ENCODE data around the gene MPST.

The MPST gene

DNA sequence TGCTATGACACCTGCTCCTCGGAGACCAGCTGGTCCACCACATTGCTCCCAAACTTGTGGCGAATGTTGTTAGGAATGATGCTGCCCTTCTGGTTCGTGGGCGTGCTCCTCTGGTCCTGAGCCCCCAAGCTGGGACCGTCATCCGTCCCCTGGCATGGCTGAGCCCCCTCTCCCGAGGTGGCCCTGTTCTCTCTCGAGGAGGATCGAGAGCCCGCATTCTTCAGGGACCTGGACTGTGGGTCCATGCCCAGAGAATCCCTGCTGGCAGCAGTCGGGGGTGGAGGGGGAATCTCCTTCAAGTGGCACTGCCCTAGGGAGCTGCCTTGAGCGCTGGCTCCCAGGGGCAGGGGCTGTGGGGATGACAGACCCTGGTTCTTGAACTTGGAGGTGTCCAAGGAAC lies 17.7 kb upstream of the MPST start:
- no peak for DNase-seq

DNA sequence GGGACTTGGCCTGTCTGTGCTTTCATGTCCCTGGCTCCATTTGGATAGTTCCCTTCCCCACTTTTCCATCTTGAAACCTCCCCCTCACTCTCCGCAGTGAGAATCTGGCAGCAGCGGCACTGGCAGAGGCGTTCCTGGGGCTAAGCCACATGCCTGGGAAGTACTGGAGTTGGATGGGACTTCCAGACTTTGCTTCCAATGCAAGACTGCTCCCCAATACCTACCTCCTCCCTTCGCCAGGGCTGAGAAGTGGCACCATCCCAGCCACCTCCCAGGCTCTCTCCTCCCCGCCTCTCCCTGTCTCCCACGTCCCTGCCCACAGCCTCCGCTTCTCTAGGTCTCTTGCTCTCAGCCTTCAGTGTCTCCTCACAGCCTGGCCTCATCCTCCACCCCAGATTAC lies 16.9 kb upstream of the MPST start:
- no peak for DNase-seq

DNA sequence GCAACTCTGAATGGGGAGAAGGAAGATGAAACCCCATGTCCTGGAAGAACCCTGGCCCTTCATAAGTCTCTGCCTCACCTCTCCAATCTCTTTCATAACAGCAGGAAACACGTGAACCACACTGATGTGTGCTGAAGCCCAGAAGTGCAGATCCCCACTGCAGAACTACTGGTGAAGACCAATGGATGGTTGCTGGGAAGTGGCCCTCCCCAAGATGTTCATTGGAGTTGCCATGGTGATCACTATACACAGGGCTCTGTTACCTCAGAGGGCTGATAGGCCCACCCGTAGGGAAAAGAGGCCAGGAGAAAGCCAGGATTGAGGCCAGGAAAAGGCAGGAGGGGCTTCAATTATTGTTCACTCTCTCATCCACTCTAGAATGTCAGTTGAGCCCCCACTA lies 11.9 kb upstream of the MPST start:
- no peak for DNase-seq

DNA sequence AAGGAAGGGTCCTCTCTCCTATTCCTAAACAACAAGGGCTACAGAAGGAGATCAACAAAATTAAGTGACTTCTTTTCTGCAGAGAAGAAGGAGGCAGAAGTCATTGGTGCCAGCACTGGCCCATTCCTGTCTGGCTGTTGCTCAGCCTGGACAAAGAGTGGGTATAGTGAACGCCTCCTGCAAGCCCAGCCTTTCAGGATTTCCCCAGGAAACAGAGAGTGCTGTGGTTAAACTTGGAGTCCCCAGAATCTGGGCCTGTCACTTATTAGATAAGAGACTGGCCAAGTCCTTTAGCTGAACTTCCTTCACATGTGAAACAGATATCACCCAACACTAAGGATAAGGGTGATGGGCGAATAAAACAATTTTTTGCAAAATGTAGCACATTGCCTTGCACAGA lies 11.2 kb upstream of the MPST start:
- DNase-seq = no peak

DNA sequence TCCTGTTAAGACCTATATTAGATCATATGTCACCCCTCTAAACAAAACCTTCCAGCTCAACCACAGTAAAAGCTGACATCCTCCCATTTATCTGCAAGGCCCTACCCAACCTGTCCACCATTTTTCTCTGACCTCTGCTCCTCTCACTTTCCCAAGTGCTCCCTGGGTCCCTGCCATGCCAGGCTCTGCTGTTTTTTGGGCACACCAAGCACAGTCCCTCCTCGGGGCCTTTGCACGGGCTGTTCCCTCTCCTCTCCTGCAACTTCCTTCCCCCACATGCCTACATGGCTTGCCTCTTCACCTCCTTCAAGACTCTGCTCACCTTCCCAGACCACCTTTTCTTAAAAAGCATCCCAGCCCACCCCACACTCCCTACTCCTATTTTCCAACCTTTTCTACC lies 10.1 kb upstream of the MPST start:
- no peak for DNase-seq

DNA sequence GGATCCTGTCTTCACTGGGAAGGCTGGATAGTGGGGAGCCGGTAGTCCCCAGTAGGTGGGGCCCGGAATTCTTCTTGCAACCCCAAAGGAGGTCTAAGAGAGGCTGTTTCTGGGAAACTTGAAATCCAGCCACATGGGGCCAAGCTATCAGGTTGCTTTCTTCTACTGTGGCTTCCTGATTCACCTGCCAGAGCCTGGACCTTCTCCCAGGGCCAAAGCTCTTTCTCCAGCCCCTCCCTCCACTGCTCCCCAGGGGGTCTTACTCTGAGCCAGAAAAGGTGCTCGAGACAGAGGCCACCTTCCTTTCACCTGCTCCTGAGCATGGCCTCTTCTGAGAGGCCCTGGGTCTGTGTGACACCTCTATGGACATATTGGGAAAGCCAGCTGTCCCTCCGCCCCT lies 9.4 kb upstream of the MPST start:
- DNase-seq = no peak

DNA sequence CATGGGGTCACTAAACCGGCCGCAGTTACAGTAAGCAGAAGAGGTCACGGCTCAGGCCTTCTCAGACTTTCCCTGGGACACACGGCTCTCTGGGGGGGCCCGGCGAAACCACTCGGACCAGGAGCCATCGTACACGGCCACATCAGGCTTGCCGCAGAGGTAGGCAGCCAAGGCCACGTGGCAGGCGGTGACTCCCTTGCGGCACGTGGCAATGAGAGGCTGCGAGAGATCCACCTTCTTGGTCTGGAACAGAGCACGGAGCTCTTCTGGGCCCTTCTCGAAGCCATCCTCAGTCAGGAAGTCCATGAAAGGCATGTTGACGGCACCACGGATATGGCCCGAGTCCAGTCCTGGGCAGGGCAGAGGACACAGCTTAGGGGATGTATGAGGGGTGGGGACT lies 8.6 kb upstream of the MPST start:
- no peak for DNase-seq

DNA sequence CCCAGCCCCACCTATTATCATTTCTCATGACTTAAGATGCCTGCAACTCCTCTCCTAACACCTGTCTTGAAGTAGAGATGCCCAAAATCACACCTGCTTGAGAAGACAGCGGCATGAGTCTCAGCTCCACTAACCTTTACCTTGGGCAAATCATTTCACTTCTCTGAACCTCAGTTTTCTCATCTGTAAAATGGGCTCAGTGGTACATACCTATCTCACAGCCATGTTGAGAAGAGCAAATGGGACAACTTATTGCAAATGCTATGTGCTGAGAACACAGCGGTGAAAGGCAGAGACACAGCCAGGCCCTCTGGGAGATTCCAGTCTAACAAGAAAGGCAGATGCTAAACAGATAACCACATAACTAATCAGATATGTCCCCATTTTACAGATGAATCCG lies 8.1 kb upstream of the MPST start:
- DNase-seq = no peak

DNA sequence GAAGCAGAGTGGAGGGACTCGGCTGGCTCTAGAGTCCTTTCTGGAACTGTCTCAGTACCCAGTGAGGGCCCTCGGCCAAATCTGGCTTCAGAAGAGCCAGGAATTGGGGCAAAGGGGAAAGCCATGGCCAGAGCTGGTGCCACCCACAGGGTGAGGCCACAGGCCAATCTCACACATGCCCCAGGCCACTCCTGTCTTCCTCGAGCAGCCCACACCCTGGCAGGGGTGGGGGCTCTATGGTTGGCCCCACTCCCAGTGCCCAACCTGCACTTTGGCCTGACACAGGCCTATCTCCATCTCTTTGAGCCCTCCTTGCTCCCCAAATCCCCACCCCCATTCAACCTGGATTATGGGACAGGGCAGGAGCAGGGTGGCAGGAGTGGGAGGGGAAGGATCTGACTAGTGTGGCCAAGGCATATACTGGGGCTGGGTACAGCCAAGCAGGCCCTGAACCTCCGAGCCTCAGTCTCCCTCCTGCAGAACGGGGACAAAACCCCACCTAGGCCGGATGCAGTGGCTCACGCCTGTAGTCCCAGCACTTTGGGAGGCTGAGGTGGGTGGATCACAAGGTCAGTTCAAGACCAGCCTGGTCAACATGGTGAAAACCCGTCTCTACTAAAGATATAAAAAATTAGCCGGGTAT lies 7.2 kb upstream of the MPST start:
- DNase-seq = no peak

DNA sequence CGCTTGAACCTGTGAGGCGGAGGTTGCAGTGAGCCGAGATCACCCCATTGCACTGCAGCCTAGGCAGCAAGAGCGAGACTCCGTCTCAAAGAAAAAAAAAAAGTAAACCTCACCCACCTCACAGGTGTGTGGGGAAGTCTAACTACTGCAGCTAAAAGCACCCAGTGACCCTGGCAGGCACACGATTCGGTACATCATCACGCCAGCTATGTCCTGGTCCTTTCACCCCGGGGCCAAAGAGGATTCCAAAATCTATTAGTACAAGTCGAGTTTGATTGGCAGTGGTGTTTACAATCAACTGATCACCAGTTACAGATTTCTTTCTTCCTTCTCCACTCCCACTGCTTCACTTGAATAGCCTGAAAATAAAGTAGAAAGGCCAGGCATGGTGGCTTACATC lies 6.6 kb upstream of the MPST start:
- no peak for DNase-seq

DNA sequence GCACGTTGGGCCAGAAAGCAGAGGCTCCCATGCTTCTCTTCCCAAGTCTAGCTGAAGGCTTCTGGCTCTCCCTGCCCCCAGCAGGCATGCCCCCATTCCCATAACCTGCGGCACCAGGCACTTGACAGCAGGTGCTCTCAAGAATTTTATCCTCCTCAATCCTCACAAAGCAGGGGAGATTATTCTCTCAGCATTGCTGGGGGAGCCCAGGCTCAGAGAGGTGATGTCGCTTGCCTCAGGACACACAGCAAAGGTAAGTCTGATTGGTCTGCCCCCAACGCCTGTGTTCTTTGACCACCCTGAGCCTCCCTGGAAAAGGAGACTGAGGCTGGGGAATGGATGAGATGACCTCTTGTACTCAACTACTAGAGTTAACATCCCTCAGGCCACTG lies 5.1 kb upstream of the MPST start:
- DNase-seq = no peak

DNA sequence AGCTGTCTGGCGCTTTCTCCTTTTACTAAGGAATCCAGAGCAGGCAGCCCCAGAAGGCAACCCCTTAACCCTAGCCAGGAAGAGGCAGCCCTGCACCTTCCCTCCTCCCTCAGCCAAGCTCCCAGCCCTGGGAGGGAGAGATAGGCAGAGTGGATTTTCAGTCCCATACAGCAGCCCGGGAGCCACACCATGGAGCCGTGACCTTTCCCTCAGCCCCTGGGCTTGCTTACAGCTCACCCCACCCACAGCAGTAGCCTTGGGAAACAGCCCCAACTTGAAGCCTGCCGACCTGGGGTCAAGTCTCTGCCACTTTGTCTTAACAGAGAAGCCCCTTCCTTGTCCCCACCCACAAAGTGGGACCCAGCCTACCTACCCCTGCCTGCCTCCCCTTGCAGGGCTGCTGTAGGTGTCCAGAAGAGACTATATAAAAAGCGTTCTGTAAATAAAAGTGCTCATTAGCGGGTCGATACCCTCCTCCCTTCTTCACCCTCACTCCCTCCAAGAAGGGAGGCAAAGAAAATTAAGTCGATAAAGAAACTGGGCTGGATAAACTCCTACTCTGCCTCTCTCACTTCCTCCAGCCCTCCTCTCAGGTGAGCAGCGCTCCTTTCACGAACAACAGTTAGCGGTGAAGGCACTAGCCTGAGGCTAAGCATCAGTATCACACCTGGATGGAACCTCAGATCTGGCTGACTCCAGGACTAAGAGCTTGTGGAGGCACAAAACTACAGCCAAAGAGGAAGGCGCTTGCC lies 4.5 kb upstream of the MPST start:
- no peak for DNase-seq

DNA sequence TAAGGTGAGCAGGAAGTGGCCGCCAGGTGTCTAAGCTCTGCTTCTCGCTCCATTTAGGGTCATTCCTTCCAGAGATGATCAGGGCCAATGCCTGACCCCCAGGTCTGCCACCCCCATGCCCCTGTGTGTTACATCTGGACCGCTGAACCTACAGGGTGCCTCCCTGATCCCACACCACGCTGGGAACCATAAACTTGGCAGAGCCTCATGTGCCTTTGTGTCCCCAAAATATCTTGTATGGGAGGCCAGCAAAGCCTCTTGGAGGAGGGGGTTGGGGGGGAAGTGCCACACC lies 4.0 kb upstream of the MPST start:
- DNase-seq = no peak

DNA sequence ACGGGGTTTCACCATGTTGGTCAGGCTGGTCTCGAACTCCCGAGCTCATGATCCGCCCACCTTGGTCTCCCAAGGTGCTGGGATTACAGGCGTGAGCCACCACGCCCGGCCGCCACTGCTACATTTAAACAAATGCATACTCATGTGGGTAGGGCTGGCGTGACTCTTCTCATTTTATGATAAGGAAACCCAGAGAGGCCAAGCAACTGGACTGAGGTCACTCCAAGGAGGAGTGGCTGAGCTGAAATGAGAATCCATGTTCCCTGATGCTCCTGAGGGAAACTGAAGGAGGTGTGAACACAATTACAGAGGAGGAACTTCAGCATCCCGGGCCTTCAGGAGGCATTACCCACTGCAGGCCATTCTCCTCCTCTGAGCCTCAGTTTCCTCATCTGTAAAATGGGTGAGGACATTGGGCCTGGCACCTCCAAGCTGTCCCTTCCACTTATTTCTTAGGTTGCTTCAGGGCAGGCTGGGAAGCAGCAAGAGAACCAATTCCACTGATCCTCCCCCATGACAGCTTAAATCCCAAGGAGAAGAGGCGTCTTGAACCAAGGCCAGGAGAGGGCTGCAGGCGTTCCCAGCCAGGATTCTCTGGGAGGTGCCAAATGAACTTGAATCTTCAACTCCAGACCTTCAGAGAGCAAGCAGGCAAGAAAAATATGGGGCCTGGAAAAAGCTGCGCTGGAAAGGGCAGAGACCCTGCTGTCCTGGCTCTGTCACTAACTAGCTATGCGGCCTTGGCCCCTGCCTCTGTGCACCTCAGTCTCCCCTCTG lies 3.2 kb upstream of the MPST start:
- no peak for DNase-seq

DNA sequence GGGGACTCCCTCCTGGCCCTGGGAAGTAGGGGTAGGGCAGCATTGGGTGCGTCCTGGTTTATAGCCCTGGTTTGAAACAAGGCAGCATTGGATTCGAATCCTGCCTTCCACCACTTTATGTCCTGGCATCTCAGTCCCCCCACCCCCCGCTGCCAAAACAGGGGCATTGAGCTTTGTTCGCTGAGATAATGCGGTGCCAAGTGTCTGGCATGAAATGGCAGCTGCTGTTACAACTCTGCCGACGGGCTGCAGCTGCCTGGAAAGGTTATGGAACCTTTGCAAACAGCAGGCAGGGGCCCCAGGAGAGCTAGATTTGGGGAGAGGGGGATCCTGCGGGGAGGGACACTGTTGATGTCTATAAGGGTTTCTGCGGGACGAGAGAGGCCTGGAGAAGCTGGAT lies 2.2 kb upstream of the MPST start:
- no peak for DNase-seq

DNA sequence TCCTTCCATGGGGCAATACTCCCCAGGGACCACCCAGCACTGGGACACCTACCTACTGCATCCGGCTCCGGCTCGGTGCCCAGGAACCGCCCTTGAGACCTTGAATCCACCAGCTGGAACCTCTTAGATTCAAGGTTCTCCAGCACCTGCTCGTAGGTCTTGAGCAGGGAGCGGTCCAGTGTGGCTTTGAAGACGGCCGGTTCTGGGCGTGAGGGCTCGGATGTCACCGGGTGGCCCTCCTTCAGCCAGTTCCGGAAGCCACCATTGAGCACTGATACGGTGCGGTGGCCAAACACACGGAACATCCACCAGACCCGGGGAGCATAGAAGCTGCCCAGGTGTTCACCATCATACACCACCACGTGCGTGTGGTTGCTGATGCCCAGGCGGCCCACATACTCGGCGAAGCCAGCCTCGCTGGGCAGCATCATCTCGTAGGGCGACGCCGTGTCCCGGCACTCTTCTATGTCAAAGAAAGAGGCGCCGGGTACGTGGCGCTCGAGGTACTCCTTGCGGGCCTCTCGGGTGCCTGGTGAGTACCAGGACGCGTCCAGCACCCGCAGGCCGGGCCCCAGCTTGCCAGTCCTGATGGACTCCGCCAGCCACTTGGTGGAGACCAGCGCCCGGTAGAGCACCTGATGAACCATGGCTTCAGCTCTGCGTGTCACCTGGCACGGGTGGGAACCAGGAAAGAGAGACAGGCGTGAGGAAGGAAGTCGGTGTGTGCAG lies 1.3 kb upstream of the MPST start:
- no peak for DNase-seq

DNA sequence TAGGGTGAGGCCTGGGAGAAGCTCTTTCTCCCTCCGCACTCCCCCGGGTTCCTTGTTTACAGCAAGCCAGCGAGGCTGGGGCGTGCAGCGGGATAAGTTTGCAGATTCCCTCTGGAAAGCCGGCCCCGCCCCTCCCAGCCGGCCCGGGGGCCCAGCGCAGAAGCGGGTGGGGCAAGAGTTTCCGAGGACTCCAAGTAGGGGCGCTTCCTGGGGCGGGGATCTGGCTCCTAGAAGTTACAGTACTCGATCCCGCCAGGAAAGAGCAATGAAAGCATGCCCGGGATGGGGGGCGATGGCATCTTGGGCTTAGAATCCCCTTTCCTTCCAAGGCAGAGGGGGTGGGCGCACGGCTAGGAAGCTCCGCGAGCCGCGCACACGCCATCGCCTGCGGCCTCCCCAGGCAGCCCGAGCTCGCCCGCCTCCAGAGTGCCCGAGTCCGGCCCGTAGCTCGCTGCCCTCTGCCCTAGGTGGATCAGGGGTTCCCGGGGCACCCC lies 680 bp upstream of the MPST start:
- no peak for DNase-seq

DNA sequence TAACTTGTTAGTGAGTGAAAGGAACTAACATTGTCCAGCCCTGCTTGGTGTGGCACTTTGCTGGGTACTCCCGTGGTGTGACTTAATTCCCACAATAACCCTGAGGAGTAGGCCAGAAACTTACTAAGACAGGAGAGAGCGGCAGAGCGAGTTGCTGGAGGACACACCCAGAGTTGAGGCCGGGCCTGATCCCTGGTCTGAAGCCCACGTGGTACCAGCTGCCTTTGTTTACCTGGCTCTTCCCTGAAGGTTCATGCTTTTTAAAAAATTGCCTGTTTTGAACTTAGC lies 594 bp downstream of the MPST start:
- no peak for DNase-seq

DNA sequence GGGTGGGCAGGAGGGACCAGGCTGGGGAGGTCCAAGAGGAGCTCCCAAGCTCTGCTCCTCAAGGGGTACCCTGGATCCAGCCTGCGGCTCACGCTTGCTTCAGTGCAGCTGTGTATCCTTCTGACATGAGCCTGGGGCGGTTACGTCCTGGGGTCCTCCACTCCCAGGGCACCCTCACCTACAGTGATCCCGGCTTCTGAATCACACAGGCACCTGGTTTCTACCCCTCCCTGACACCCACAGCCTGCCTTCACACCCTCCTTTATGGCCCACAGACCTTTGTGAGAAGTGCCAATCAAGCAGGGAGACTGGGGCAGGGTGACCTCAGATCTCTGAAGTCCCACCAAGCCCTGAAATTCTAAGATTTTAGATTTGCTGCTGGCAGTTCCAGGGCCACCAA lies 1.5 kb downstream of the MPST start:
- no peak for DNase-seq

DNA sequence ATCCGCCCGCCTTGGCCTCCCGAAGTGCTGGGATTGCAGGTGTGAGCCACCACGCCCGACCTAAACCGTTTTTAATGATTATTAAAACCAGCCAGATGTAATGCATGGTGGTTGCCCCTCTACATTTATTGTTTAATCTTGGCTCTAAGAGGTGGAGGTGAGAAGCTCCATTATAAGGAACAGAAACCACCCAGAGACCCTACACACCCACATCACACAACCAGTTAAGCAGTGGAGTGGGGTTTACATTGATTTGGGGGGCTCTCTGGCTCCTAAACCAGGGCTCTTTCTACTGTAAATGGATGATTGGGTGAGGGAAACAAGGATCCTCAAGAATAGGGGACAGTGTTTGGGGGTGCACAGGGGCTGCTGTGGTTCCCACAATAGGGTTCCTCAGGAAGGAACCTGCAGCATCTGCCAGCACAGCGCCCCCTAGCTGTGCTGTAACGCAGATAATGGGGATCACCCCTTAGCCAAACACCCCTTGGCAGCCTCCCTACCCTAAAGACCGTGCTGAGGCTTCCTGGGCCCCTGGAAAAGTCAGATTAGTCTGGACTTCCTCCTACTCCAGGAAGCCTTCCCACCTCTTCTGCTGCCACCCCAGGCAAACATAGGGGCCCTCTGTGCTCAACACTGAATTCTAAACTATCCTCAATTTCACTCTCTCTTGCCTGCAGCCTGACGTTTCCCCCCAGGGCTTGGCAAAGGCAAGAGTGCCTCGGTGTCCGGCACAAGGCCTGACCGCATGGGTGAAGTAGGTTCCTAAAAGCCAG lies 2.4 kb downstream of the MPST start:
- peak; percentile 35 for DNase-seq

DNA sequence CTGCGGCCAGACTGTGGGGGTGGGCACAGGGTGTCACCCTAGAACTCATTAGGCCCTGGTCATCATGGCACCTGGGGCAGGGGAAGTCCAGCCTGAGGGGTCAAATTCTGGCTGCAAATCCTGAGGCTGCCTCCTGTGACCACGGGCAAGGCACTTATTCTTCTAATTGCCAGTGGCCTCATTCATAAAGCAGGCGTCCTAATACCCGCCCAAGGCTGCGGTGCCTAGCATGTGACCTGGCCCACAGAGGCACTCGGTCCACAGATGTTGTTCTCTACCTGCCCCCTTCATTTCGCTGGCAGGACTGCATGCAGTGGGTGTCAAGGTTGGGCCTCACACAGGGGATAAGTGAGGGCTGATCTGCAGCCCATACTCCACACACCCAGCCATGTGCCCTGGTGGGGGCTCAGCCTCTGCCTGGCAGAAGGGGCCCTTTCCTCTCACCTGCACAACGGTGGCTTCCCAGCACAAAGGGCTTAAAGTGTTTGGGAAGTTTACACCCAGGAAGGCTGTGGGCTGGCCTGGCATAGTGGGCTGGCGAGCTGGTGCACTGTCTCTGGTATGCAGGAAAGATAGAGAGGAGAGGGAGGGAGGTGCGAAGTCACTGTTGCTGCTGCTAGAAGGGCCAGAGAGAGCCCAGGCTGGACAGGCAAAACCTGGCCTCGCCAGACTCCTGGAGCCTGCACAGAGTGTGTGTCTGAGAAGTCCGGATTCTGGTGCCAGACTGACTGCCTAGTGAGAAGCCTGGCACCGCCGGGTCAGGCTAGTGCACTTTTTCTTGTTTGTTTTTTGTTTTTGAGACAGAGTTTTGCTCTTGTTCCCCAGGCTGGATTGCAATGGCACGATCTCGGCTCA lies 3.2 kb downstream of the MPST start:
- no peak for DNase-seq

DNA sequence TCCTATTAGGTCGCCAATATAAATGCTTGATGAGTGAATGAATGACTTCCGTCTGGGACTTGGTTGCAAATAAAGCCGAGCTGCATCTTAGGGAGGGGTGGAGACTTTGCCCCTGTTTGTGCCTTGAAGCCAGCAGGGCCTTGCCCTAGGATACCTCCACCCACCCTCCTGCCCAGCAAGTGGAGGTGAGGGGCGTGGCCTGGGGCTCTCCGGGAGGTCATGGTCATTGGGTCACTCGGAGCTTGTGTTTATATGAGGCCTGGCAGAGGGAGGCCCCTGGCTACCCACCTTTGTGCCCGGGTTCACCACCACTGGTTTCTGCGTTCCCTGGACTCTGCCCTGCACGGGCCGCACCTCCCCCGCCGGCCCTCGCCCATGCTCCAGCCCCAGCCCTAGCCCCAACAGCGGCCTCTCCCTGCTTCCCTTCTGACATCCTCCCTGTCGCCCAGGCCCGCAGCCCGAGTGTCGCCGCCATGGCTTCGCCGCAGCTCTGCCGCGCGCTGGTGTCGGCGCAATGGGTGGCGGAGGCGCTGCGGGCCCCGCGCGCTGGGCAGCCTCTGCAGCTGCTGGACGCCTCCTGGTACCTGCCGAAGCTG lies 4.3 kb downstream of the MPST start:
- no peak for DNase-seq
